ENCODE results near the gene SPARC.

GRCh38 chr5:151721087-151721646 lies 34.5 kb upstream of the SPARC start:
- TF ChIP-seq CTCF (IDR thresholded peaks at IDR 0.05) = no peak
- no peak for TF ChIP-seq EZH2 (IDR thresholded peaks at IDR 0.05; ENCODE audit: borderline replicate concordance, insufficient read depth, low read depth, low read length, poor library complexity, severe bottlenecking)

All from B cell (primary cell).